Progenitor cell of endocrine pancreas (in vitro differentiated cells): ENCODE measurements around the gene HELQ. TPM values are rescaled to one million over a fixed set of nuclear protein-coding genes. Genes with fewer than 3 reads are reported as not detected.

Experiments
- DNase-seq: peaks from one replicate; pipeline ENCODE4 v3.0.0; 2021; ENCODE audit warnings: low spot score; ENCODE audit not compliant: unreplicated experiment
- H3K27ac Mint-ChIP-seq: 2 replicates; pipeline ENCODE4 v1.8.0; 2021; ENCODE audit warnings: mild to moderate bottlenecking, moderate library complexity, mixed read lengths
- H3K27me3 Mint-ChIP-seq: 2 replicates; pipeline ENCODE4 v1.8.0; 2021; ENCODE audit warnings: mixed read lengths
- H3K36me3 Mint-ChIP-seq: 2 replicates; pipeline ENCODE4 v1.8.0; 2022; ENCODE audit warnings: mixed read lengths; ENCODE audit not compliant: insufficient read depth
- H3K4me1 Mint-ChIP-seq: 2 replicates; pipeline ENCODE4 v1.8.0; 2021; ENCODE audit warnings: low read depth, mixed read lengths
- H3K4me3 Mint-ChIP-seq: 2 replicates; pipeline ENCODE4 v1.8.0; 2021; ENCODE audit warnings: low read depth, mild to moderate bottlenecking, moderate library complexity, mixed read lengths
- H3K9me3 Mint-ChIP-seq: 2 replicates; pipeline ENCODE4 v1.8.0; 2021; ENCODE audit warnings: low read depth, mixed read lengths
- total RNA-seq: library from RNA; stranded (reverse); gene quantifications from 2 replicates; pipeline ENCODE4 v1.2.1, GENCODE V29; 2021
- TF ChIP-seq, protein P1 (sequence below): fragments of 200-600 bp; sonication (generic); IDR thresholded peaks from one replicate; pipeline ENCODE4 v1.5.0; 2021; ENCODE audit warnings: antibody characterized with exemption, mild to moderate bottlenecking; ENCODE audit not compliant: unreplicated experiment

The HELQ gene
- total RNA-seq, 1 donor from 2014 or later = 18.9 TPM

DNA sequence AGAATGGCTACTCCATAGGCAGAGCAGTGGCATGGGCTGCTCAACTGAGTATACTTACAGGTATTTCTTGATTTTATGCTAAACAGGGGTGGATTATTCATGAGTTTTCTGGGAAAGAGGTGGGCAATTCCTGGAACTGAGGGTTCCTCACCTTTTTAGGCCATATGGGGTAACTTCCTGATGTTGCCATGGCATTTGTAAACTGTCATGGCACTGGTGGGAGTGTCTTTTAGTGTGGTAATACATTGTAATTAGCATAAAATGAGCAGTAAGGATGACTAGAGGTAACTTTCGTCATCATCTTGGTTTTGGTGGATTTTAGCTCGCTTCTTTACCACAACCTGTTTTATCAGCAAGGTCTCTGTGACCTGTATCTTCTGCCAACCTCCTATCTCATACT lies 72.8 kb downstream of the HELQ start:
- peaks cover 13% of the 10 kb centered on the region for H3K9me3 Mint-ChIP-seq
- peaks cover 2% of the 10 kb centered on the region for H3K36me3 Mint-ChIP-seq
- peaks cover 1% of the 10 kb centered on the region for H3K4me1 Mint-ChIP-seq
- TF ChIP-seq, protein P1, sequence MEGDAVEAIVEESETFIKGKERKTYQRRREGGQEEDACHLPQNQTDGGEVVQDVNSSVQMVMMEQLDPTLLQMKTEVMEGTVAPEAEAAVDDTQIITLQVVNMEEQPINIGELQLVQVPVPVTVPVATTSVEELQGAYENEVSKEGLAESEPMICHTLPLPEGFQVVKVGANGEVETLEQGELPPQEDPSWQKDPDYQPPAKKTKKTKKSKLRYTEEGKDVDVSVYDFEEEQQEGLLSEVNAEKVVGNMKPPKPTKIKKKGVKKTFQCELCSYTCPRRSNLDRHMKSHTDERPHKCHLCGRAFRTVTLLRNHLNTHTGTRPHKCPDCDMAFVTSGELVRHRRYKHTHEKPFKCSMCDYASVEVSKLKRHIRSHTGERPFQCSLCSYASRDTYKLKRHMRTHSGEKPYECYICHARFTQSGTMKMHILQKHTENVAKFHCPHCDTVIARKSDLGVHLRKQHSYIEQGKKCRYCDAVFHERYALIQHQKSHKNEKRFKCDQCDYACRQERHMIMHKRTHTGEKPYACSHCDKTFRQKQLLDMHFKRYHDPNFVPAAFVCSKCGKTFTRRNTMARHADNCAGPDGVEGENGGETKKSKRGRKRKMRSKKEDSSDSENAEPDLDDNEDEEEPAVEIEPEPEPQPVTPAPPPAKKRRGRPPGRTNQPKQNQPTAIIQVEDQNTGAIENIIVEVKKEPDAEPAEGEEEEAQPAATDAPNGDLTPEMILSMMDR = no peak
- no peak overlapping the region for H3K27ac Mint-ChIP-seq
- no peak for DNase-seq
- H3K4me3 Mint-ChIP-seq = no peak overlapping the region
- H3K27me3 Mint-ChIP-seq = no peaks in the 10 kb centered on the region

DNA sequence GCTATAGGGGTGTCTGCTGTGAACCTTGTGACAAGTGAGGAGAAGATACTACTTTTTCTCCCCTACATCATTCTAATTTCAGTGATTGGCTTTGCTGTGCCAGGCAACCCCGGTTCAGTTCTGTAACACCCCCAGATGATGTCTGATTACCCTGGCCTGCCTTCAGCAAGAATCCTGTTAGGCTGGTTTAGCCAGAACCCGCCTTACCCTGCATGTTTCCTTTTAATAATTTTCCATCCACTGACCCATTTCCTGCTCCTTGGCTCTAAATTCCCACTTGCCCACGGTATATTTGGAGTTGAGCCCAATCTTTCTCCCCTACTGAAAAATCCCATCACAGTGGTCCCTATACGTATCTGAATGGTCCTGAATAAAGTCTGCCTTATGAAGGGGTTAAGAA lies 74.5 kb downstream of the HELQ start:
- no peak for DNase-seq
- H3K27me3 Mint-ChIP-seq = no peaks in the 10 kb centered on the region
- H3K4me1 Mint-ChIP-seq = peaks cover 1% of the 10 kb centered on the region
- no peak overlapping the region for H3K4me3 Mint-ChIP-seq
- H3K9me3 Mint-ChIP-seq = peaks cover 25% of the 10 kb centered on the region
- H3K27ac Mint-ChIP-seq = no peak overlapping the region
- peaks cover 4% of the 10 kb centered on the region for H3K36me3 Mint-ChIP-seq
- TF ChIP-seq, protein P1 = no peak

DNA sequence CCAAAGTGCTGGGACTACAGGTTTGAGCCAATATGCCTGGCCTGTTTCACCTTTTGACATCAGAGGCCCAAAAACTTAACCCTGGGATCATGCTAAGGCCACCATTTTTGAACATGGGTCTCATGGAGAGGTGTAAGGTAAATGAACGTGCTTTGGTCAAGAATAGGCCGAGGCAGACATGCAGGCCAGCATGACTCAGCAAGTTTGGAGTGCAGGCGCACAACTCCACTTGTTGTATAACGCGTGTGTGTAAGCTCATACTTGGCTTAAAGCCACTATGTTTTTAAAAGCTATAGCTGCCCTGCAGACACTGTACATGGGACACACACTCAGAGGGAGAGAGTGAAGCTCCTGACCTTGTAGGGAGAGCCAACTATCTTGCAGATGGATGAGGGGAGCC lies 77.2 kb downstream of the HELQ start:
- Mint-ChIP-seq H3K36me3 (peaks cover 4% of the 10 kb centered on the region), H3K27ac (no peak overlapping the region), H3K9me3 (peaks cover 27% of the 10 kb centered on the region), H3K27me3 (no peaks in the 10 kb centered on the region), H3K4me3 (no peak overlapping the region), H3K4me1 (peaks cover 1% of the 10 kb centered on the region)
- TF ChIP-seq, protein P1 = no peak
- no peak for DNase-seq

DNA sequence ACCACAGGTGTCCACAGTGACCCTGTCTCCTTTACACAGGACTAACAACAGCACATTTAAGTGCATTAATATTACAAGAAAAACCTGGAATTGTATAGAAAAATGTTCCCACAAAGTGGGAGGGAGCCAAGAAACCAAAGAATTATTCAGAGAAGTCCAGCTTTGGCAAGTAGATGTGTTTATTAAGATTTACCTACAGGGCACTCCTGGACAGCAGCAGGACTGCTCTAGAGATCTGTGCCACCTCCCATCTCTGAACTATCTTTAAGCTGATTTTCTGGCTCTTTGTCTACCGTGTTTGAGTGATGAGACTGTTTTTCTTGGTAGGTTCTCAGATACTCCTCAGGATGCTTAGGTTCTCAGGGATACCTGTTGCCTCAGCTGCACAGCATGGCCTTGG lies 82.7 kb downstream of the HELQ start:
- H3K27me3 Mint-ChIP-seq = no peaks in the 10 kb centered on the region
- H3K27ac Mint-ChIP-seq = no peak overlapping the region
- H3K9me3 Mint-ChIP-seq = peaks cover 15% of the 10 kb centered on the region
- DNase-seq = no peak
- H3K36me3 Mint-ChIP-seq = peaks cover 3% of the 10 kb centered on the region
- no peak overlapping the region for H3K4me3 Mint-ChIP-seq
- TF ChIP-seq, protein P1 = no peak
- H3K4me1 Mint-ChIP-seq = peaks cover 20% of the 10 kb centered on the region

DNA sequence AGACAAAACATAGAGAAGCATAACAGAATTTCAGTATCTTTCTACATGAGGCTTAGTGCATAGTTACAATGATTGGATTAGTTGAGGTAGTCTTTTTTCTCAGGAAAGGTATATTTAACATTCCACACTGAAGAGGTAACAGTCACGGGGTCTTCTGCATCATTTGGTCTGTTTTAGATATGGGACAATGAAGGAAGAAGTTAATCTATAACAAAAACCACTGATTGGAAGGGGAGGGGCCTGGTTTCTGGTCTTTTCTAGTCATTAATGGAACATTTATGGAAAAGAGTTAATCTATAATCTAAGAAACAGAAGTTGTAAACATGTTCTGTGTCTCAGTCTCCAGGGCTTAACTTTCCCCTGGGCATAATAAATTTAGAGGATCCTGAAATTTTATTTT lies 83.7 kb downstream of the HELQ start:
- H3K4me1 Mint-ChIP-seq = peaks cover 20% of the 10 kb centered on the region
- no peak overlapping the region for H3K4me3 Mint-ChIP-seq
- H3K36me3 Mint-ChIP-seq = peaks cover under 1% of the 10 kb centered on the region
- TF ChIP-seq, protein P1 = no peak
- no peaks in the 10 kb centered on the region for H3K27me3 Mint-ChIP-seq
- no peak for DNase-seq
- peak overlapping the region; percentile 94 for H3K27ac Mint-ChIP-seq
- H3K9me3 Mint-ChIP-seq = peaks cover 6% of the 10 kb centered on the region
